K562 (cell line): ENCODE data around the gene TREH. TPM values are rescaled to one million over a fixed set of nuclear protein-coding genes. Genes with fewer than 3 reads are reported as not detected.

Experiments
- ARID2 ChIP-seq: fragments of 450-650 bp; IDR thresholded peaks from 2 replicates; pipeline ENCODE4 v1.6.1; 2017; ENCODE audit warnings: antibody characterized with exemption, mild to moderate bottlenecking
- BMI1 ChIP-seq: fragments of 150-350 bp; IDR thresholded peaks from 2 replicates; pipeline ENCODE4 v1.6.1; 2014; ENCODE audit warnings: low read length
- CCNT2 ChIP-seq: IDR thresholded peaks from 2 replicates; pipeline ENCODE4 v1.6.1; 2011; ENCODE audit warnings: borderline replicate concordance, low read depth, mild to moderate bottlenecking, moderate library complexity, mixed read lengths, low read length; ENCODE audit not compliant: insufficient read length; ENCODE audit errors: extremely low read depth
- CTBP1 ChIP-seq: fragments of 450-650 bp; IDR thresholded peaks from 2 replicates; pipeline ENCODE4 v1.6.1; 2016; ENCODE audit warnings: borderline replicate concordance
- ETS2 ChIP-seq: IDR thresholded peaks from 2 replicates; pipeline ENCODE4 v1.6.1; 2016; ENCODE audit warnings: borderline replicate concordance, missing genetic modification characterization, mild to moderate bottlenecking, moderate library complexity, missing compliant biosample characterization; ENCODE audit not compliant: poor library complexity, severe bottlenecking
- HDAC2 ChIP-seq: fragments of 450-650 bp; IDR thresholded peaks from 2 replicates; pipeline ENCODE4 v1.6.1; 2016; ENCODE audit warnings: mild to moderate bottlenecking
- KAT7 ChIP-seq: sonication (generic); formaldehyde crosslinking; IDR thresholded peaks from 2 replicates; pipeline ENCODE4 v1.8.0; 2022; ENCODE audit warnings: missing genetic modification reagents, mild to moderate bottlenecking, borderline replicate concordance
- MCM3 ChIP-seq: fragments of 450-650 bp; IDR thresholded peaks from 2 replicates; pipeline ENCODE4 v1.6.1; 2016
- MEIS2 ChIP-seq: fragments of 450-650 bp; IDR thresholded peaks from 2 replicates; pipeline ENCODE4 v1.6.1; 2014; ENCODE audit warnings: mild to moderate bottlenecking; ENCODE audit not compliant: partially characterized antibody
- MYC ChIP-seq, 2 experiments: fragments of 250-450 bp in 1 of 2; sonication (Bioruptor Pico) in 1 of 2; IDR thresholded peaks; 2 replicates each; pipeline versions ENCODE4 v1.5.1 to v1.6.1; 2012 to 2021; ENCODE audit warnings: low read depth in 2 of 2, borderline replicate concordance in 1 of 2, improper control_type of control experiment in 1 of 2, low read length in 1 of 2, mild to moderate bottlenecking in 1 of 2, moderate library complexity in 1 of 2
- PHF8 ChIP-seq: fragments of 200-600 bp; sonication (generic); IDR thresholded peaks from 2 replicates; pipeline ENCODE4 v1.6.1; 2012; ENCODE audit warnings: mixed run types, mild to moderate bottlenecking, inconsistent platforms, low read length, moderate library complexity, borderline replicate concordance
- POLR2A ChIP-seq: fragments of 450-650 bp; conservative IDR thresholded peaks from 2 replicates; pipeline ENCODE4 v1.6.1; 2016
- SMAD2 ChIP-seq: fragments of 150-350 bp; IDR thresholded peaks from 2 replicates; pipeline ENCODE4 v1.6.1; 2014; ENCODE audit warnings: low read depth, mild to moderate bottlenecking, low read length
- SMAD4 ChIP-seq: fragments of 250-450 bp; sonication (Bioruptor Pico); conservative IDR thresholded peaks from 2 replicates; pipeline ENCODE4 v1.8.0; 2021; ENCODE audit warnings: inconsistent platforms, mild to moderate bottlenecking, moderate library complexity
- SOX6 ChIP-seq: fragments of 450-650 bp; IDR thresholded peaks from 2 replicates; pipeline ENCODE4 v1.6.1; 2014; ENCODE audit warnings: mild to moderate bottlenecking
- ZNF143 ChIP-seq: sonication (generic); formaldehyde crosslinking; IDR thresholded peaks from 2 replicates; pipeline ENCODE4 v1.9.0; 2022; ENCODE audit warnings: mild to moderate bottlenecking, missing genetic modification reagents
- ZNF165 ChIP-seq: fragments of 250-450 bp; sonication (Bioruptor Pico); IDR thresholded peaks from 2 replicates; pipeline ENCODE4 v1.4.0; 2020; ENCODE audit warnings: borderline replicate concordance
- ZNF174 ChIP-seq: fragments of 250-450 bp; sonication (Bioruptor Pico); IDR thresholded peaks from 2 replicates; pipeline ENCODE4 v1.4.0; 2020; ENCODE audit warnings: mild to moderate bottlenecking
- ZNF436 ChIP-seq: fragments of 250-450, 450-650 bp; sonication (Bioruptor Pico); formaldehyde crosslinking; IDR thresholded peaks from 2 replicates; pipeline ENCODE4 v1.7.0; 2020; ENCODE audit warnings: mild to moderate bottlenecking
- ZSCAN32 ChIP-seq: fragments of 450-650 bp; formaldehyde crosslinking; IDR thresholded peaks from 2 replicates; pipeline ENCODE4 v1.4.0; 2020; ENCODE audit warnings: mild to moderate bottlenecking, moderate library complexity
- polyA plus RNA-seq, 8 experiments: library from polyadenylated mRNA; depleted of rRNA in 4 of 8; stranded (reverse) in 5 of 8; unstranded in 3 of 8; fragments of >200 nt; fragmentation: Nextera tagmentation in 2 of 8; fragmentation: Illumina TruSeq in 1 of 8; extraction: Ambion mirVana in 2 of 8; extraction: Trizol in 1 of 8; gene quantifications; 2 replicates each; pipeline versions ENCODE4 v1.2.1 to v1.2.3, GENCODE V29; 2011 to 2014; ENCODE audit warnings: inconsistent platforms in 1 of 8, missing spikeins in 1 of 8
- total RNA-seq, 7 experiments: library from RNA; depleted of rRNA in 6 of 7; stranded (reverse); fragments of >200 nt in 6 of 7; fragmentation: Illumina TruSeq in 2 of 7; extraction: Trizol in 2 of 7; gene quantifications; 2 replicates each; pipeline versions ENCODE4 v1.2.1 to v1.2.3, GENCODE V29; 2011 to 2021; ENCODE audit warnings: low replicate concordance in 1 of 7
- TF ChIP-seq, protein P1 (sequence below): fragments of 250-450 bp; sonication (Bioruptor Pico); IDR thresholded peaks from 2 replicates; pipeline ENCODE4 v1.9.0; 2021; ENCODE audit warnings: mild to moderate bottlenecking, inconsistent platforms
- TF ChIP-seq, protein P2 (sequence below): fragments of 450-650 bp; IDR thresholded peaks from 2 replicates; pipeline ENCODE4 v1.6.1; 2018; ENCODE audit warnings: mild to moderate bottlenecking, low read depth; ENCODE audit not compliant: partially characterized antibody
- TF ChIP-seq, protein P3 (sequence below): fragments of 250-450 bp; sonication (Bioruptor Pico); IDR thresholded peaks from 2 replicates; pipeline ENCODE4 v1.4.0; 2020; ENCODE audit warnings: mild to moderate bottlenecking, moderate library complexity, borderline replicate concordance

The TREH gene
- total and polyA plus RNA-seq, 9 of the 15 experiments (the other 6 are each of a cell fraction or from before 2014, with no cell fraction given) = 0.09 to 0.20 (median 0.11) TPM; not detected in 6

DNA sequence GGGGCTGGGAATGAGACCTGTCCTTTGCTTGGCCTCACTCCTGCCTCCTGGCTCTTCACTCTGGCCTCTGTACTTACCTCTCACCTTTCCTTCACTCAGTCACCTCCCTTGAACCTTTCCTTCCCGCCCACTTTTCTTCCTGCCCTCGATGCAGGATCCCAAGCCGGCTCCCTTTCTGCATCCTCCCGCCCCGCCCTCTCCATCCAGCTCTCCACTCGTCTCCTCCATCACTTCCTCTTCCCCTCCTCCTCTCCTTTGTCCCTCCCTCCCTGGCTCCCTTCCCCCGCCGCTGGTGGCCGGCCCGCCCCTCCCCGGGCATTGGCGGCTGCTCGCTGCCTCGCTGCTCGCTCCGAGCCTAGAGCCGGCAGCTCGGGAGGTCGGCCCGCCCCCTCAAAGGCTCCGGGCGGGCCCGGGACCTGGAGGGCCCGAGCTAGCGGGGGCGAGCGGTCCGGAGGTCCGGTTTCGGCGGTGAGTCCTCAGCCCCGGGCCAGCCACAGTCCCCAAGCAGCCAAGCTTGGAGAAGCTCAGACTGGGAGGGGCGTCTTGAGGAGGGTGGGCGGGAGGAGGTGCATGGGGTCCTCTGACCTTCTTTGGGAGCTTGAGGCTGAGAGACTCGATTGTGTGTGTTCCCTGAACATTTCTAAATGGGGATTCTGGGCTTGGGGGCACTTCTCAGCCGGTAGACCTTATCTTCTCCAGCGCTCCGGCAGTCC is 58.2 kb downstream of the TREH start (continued):
- no peak for TF ChIP-seq ZSCAN32 (CRISPR knock-in tag)
- TF ChIP-seq, protein P1, sequence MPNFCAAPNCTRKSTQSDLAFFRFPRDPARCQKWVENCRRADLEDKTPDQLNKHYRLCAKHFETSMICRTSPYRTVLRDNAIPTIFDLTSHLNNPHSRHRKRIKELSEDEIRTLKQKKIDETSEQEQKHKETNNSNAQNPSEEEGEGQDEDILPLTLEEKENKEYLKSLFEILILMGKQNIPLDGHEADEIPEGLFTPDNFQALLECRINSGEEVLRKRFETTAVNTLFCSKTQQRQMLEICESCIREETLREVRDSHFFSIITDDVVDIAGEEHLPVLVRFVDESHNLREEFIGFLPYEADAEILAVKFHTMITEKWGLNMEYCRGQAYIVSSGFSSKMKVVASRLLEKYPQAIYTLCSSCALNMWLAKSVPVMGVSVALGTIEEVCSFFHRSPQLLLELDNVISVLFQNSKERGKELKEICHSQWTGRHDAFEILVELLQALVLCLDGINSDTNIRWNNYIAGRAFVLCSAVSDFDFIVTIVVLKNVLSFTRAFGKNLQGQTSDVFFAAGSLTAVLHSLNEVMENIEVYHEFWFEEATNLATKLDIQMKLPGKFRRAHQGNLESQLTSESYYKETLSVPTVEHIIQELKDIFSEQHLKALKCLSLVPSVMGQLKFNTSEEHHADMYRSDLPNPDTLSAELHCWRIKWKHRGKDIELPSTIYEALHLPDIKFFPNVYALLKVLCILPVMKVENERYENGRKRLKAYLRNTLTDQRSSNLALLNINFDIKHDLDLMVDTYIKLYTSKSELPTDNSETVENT (CRISPR knock-in tag) = no peak
- TF ChIP-seq, protein P2, sequence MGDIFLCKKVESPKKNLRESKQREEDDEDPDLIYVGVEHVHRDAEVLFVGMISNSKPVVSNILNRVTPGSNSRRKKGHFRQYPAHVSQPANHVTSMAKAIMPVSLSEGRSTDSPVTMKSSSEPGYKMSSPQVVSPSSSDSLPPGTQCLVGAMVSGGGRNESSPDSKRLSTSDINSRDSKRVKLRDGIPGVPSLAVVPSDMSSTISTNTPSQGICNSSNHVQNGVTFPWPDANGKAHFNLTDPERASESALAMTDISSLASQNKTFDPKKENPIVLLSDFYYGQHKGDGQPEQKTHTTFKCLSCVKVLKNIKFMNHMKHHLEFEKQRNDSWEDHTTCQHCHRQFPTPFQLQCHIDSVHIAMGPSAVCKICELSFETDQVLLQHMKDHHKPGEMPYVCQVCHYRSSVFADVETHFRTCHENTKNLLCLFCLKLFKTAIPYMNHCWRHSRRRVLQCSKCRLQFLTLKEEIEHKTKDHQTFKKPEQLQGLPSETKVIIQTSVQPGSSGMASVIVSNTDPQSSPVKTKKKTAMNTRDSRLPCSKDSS = no peak
- no peak for TF ChIP-seq ZNF143
- TF ChIP-seq ARID2 = no peak
- TF ChIP-seq SMAD2 = no peak
- TF ChIP-seq SMAD4 (CRISPR knock-in tag) = no peak
- TF ChIP-seq CTBP1 = peak; percentile 89; the same call in 1 of the 2 replicates
- peak; percentile 59; the same call in 1 of the 2 replicates for TF ChIP-seq PHF8
- no peak for TF ChIP-seq BMI1
- TF ChIP-seq POLR2A = peak; percentile 65
- no peak for TF ChIP-seq SOX6
- no peak for TF ChIP-seq ETS2 (tag)
- no peak for TF ChIP-seq KAT7
- 0 out of 2 replicates have a peak, but pooled peaks have one; percentile 16 for TF ChIP-seq MYC (IDR thresholded peaks at IDR 0.05; ENCODE audit: low read depth, low read length)
- no peak for TF ChIP-seq MYC (CRISPR knock-in tag; IDR thresholded peaks at IDR 0.05; ENCODE audit: borderline replicate concordance, low read depth)
- no peak for TF ChIP-seq ZNF436 (CRISPR knock-in tag)
- no peak for TF ChIP-seq MCM3
- TF ChIP-seq, protein P3, sequence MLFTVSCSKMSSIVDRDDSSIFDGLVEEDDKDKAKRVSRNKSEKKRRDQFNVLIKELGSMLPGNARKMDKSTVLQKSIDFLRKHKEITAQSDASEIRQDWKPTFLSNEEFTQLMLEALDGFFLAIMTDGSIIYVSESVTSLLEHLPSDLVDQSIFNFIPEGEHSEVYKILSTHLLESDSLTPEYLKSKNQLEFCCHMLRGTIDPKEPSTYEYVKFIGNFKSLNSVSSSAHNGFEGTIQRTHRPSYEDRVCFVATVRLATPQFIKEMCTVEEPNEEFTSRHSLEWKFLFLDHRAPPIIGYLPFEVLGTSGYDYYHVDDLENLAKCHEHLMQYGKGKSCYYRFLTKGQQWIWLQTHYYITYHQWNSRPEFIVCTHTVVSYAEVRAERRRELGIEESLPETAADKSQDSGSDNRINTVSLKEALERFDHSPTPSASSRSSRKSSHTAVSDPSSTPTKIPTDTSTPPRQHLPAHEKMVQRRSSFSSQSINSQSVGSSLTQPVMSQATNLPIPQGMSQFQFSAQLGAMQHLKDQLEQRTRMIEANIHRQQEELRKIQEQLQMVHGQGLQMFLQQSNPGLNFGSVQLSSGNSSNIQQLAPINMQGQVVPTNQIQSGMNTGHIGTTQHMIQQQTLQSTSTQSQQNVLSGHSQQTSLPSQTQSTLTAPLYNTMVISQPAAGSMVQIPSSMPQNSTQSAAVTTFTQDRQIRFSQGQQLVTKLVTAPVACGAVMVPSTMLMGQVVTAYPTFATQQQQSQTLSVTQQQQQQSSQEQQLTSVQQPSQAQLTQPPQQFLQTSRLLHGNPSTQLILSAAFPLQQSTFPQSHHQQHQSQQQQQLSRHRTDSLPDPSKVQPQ = no peak
- TF ChIP-seq MEIS2 = no peak
- TF ChIP-seq ZNF174 (CRISPR knock-in tag) = no peak
- TF ChIP-seq ZNF165 (CRISPR knock-in tag) = no peak
- TF ChIP-seq CCNT2 = no peak
- TF ChIP-seq HDAC2 = peak; percentile 93
